Measurements from ENCODE around the gene RAB44.

RAB44 gene

GRCh38 chr6:36691011-36691410 is 6.6 kb upstream of the RAB44 start:
- no peak overlapping the region for H3K27ac ChIP-seq (ENCODE audit: low read depth, low read length)
- no peak overlapping the region for H3K9ac ChIP-seq (ENCODE audit: low read depth, low read length)

GRCh38 chr6:36691612-36692011 is 6.0 kb upstream of the RAB44 start:
- no peak overlapping the region for H3K4me3 ChIP-seq (ENCODE audit: low read depth, low read length)
- H3K9ac ChIP-seq (ENCODE audit: low read depth, low read length) = no peak overlapping the region
- H3K9me3 ChIP-seq (ENCODE audit: control insufficient read depth, insufficient read depth, low read length) = no peaks in the 10 kb centered on the region
- H3K36me3 ChIP-seq (ENCODE audit: control insufficient read depth, insufficient read depth, low read length) = peaks cover 5% of the 10 kb centered on the region; the same call in 1 of the 2 replicates
- H3K4me1 ChIP-seq (ENCODE audit: control insufficient read depth, insufficient read depth, low read length) = no peaks in the 10 kb centered on the region
- no peaks in the 10 kb centered on the region for H3K27me3 ChIP-seq (ENCODE audit: control insufficient read depth, insufficient read depth, low read length)
- no peak overlapping the region for H3K27ac ChIP-seq (ENCODE audit: low read depth, low read length)

More at GRCh38 chr6:36691011-36691410, 6.6 kb upstream of the RAB44 start:
- Histone ChIP-seq H3K36me3 (ENCODE audit: control insufficient read depth, insufficient read depth, low read length) (peaks cover 9% of the 10 kb centered on the region; the same call in 1 of the 2 replicates), H3K4me3 (ENCODE audit: low read depth, low read length) (no peak overlapping the region), H3K27me3 (ENCODE audit: control insufficient read depth, insufficient read depth, low read length) (no peaks in the 10 kb centered on the region), H3K9me3 (ENCODE audit: control insufficient read depth, insufficient read depth, low read length) (no peaks in the 10 kb centered on the region), H3K4me1 (ENCODE audit: control insufficient read depth, insufficient read depth, low read length) (no peaks in the 10 kb centered on the region)

- Histone ChIP-seq H3K27me3 (ENCODE audit: control insufficient read depth, insufficient read depth, low read length) (no peaks in the 10 kb centered on the region), H3K4me3 (ENCODE audit: low read depth, low read length) (no peak overlapping the region), H3K4me1 (ENCODE audit: control insufficient read depth, insufficient read depth, low read length) (no peaks in the 10 kb centered on the region), H3K9me3 (ENCODE audit: control insufficient read depth, insufficient read depth, low read length) (no peaks in the 10 kb centered on the region), H3K27ac (ENCODE audit: low read depth, low read length) (no peak overlapping the region), H3K36me3 (ENCODE audit: control insufficient read depth, insufficient read depth, low read length) (no peaks in the 10 kb centered on the region), H3K9ac (ENCODE audit: low read depth, low read length) (no peak overlapping the region)
These were observed 5.4 kb upstream of the RAB44 start for GRCh38 chr6:36692220-36692619.

- H3K9me3 ChIP-seq (ENCODE audit: control insufficient read depth, insufficient read depth, low read length) = no peaks in the 10 kb centered on the region
- H3K27ac ChIP-seq (ENCODE audit: low read depth, low read length) = no peak overlapping the region
- H3K4me1 ChIP-seq (ENCODE audit: control insufficient read depth, insufficient read depth, low read length) = no peaks in the 10 kb centered on the region
These were observed 4.5 kb upstream of the RAB44 start for GRCh38 chr6:36692861-36693702.

GRCh38 chr6:36694616-36695015 is 3.0 kb upstream of the RAB44 start:
- Histone ChIP-seq H3K4me1 (ENCODE audit: control insufficient read depth, insufficient read depth, low read length) (no peaks in the 10 kb centered on the region), H3K9ac (ENCODE audit: low read depth, low read length) (no peak overlapping the region), H3K4me3 (ENCODE audit: low read depth, low read length) (no peak overlapping the region), H3K27ac (ENCODE audit: low read depth, low read length) (no peak overlapping the region), H3K9me3 (ENCODE audit: control insufficient read depth, insufficient read depth, low read length) (no peaks in the 10 kb centered on the region), H3K27me3 (ENCODE audit: control insufficient read depth, insufficient read depth, low read length) (no peaks in the 10 kb centered on the region), H3K36me3 (ENCODE audit: control insufficient read depth, insufficient read depth, low read length) (no peaks in the 10 kb centered on the region)

More at GRCh38 chr6:36692861-36693702, 4.5 kb upstream of the RAB44 start:
- Histone ChIP-seq H3K9ac (ENCODE audit: low read depth, low read length) (no peak overlapping the region), H3K27me3 (ENCODE audit: control insufficient read depth, insufficient read depth, low read length) (no peaks in the 10 kb centered on the region), H3K36me3 (ENCODE audit: control insufficient read depth, insufficient read depth, low read length) (no peaks in the 10 kb centered on the region), H3K4me3 (ENCODE audit: low read depth, low read length) (no peak overlapping the region)

- Histone ChIP-seq H3K4me3 (ENCODE audit: low read depth, low read length) (no peak overlapping the region), H3K9ac (ENCODE audit: low read depth, low read length) (no peak overlapping the region), H3K27ac (ENCODE audit: low read depth, low read length) (no peak overlapping the region), H3K36me3 (ENCODE audit: control insufficient read depth, insufficient read depth, low read length) (no peaks in the 10 kb centered on the region), H3K4me1 (ENCODE audit: control insufficient read depth, insufficient read depth, low read length) (no peaks in the 10 kb centered on the region), H3K27me3 (ENCODE audit: control insufficient read depth, insufficient read depth, low read length) (no peaks in the 10 kb centered on the region), H3K9me3 (ENCODE audit: control insufficient read depth, insufficient read depth, low read length) (no peaks in the 10 kb centered on the region)
These were observed 2.2 kb upstream of the RAB44 start for GRCh38 chr6:36695414-36695813.

GRCh38 chr6:36698196-36698595 is 570 bp downstream of the RAB44 start:
- Histone ChIP-seq H3K4me1 (ENCODE audit: control insufficient read depth, insufficient read depth, low read length) (no peaks in the 10 kb centered on the region), H3K27ac (ENCODE audit: low read depth, low read length) (no peak overlapping the region), H3K9ac (ENCODE audit: low read depth, low read length) (no peak overlapping the region), H3K9me3 (ENCODE audit: control insufficient read depth, insufficient read depth, low read length) (no peaks in the 10 kb centered on the region), H3K4me3 (ENCODE audit: low read depth, low read length) (no peak overlapping the region), H3K36me3 (ENCODE audit: control insufficient read depth, insufficient read depth, low read length) (no peaks in the 10 kb centered on the region), H3K27me3 (ENCODE audit: control insufficient read depth, insufficient read depth, low read length) (no peaks in the 10 kb centered on the region)

GRCh38 chr6:36698871-36699271 is 1.2 kb downstream of the RAB44 start:
- Histone ChIP-seq H3K9me3 (ENCODE audit: control insufficient read depth, insufficient read depth, low read length) (no peaks in the 10 kb centered on the region), H3K9ac (ENCODE audit: low read depth, low read length) (no peak overlapping the region), H3K4me3 (ENCODE audit: low read depth, low read length) (no peak overlapping the region), H3K36me3 (ENCODE audit: control insufficient read depth, insufficient read depth, low read length) (no peaks in the 10 kb centered on the region), H3K27me3 (ENCODE audit: control insufficient read depth, insufficient read depth, low read length) (no peaks in the 10 kb centered on the region), H3K27ac (ENCODE audit: low read depth, low read length) (no peak overlapping the region), H3K4me1 (ENCODE audit: control insufficient read depth, insufficient read depth, low read length) (no peaks in the 10 kb centered on the region)

GRCh38 chr6:36699348-36699747 is 1.7 kb downstream of the RAB44 start:
- Histone ChIP-seq H3K4me3 (ENCODE audit: low read depth, low read length) (no peak overlapping the region), H3K9me3 (ENCODE audit: control insufficient read depth, insufficient read depth, low read length) (no peaks in the 10 kb centered on the region), H3K4me1 (ENCODE audit: control insufficient read depth, insufficient read depth, low read length) (no peaks in the 10 kb centered on the region), H3K36me3 (ENCODE audit: control insufficient read depth, insufficient read depth, low read length) (no peaks in the 10 kb centered on the region), H3K27ac (ENCODE audit: low read depth, low read length) (no peak overlapping the region), H3K27me3 (ENCODE audit: control insufficient read depth, insufficient read depth, low read length) (no peaks in the 10 kb centered on the region), H3K9ac (ENCODE audit: low read depth, low read length) (no peak overlapping the region)

GRCh38 chr6:36700071-36700812 is 2.6 kb downstream of the RAB44 start:
- H3K27me3 ChIP-seq (ENCODE audit: control insufficient read depth, insufficient read depth, low read length) = no peaks in the 10 kb centered on the region
- no peak overlapping the region for H3K9ac ChIP-seq (ENCODE audit: low read depth, low read length)
- no peaks in the 10 kb centered on the region for H3K4me1 ChIP-seq (ENCODE audit: control insufficient read depth, insufficient read depth, low read length)
- H3K36me3 ChIP-seq (ENCODE audit: control insufficient read depth, insufficient read depth, low read length) = no peaks in the 10 kb centered on the region
- no peaks in the 10 kb centered on the region for H3K9me3 ChIP-seq (ENCODE audit: control insufficient read depth, insufficient read depth, low read length)
- H3K4me3 ChIP-seq (ENCODE audit: low read depth, low read length) = no peak overlapping the region
- H3K27ac ChIP-seq (ENCODE audit: low read depth, low read length) = no peak overlapping the region

GRCh38 chr6:36700831-36701230 is 3.2 kb downstream of the RAB44 start:
- H3K9me3 ChIP-seq (ENCODE audit: control insufficient read depth, insufficient read depth, low read length) = no peaks in the 10 kb centered on the region
- H3K9ac ChIP-seq (ENCODE audit: low read depth, low read length) = no peak overlapping the region
- no peak overlapping the region for H3K27ac ChIP-seq (ENCODE audit: low read depth, low read length)
- H3K4me1 ChIP-seq (ENCODE audit: control insufficient read depth, insufficient read depth, low read length) = no peaks in the 10 kb centered on the region
- H3K27me3 ChIP-seq (ENCODE audit: control insufficient read depth, insufficient read depth, low read length) = no peaks in the 10 kb centered on the region
- H3K4me3 ChIP-seq (ENCODE audit: low read depth, low read length) = no peak overlapping the region
- H3K36me3 ChIP-seq (ENCODE audit: control insufficient read depth, insufficient read depth, low read length) = no peaks in the 10 kb centered on the region

Data from HUES48 (cell line).